ENCODE measurements around the gene HAND2.

- TF ChIP-seq CTCF (IDR thresholded peaks at IDR 0.05) (no peak), EP300 (IDR thresholded peaks at IDR 0.05) (no peak), POLR2A (IDR thresholded peaks at IDR 0.05) (no peak)
These were observed 27.7 kb downstream of the HAND2 start for GRCh38 chr4:173502282-173502681.
